ENCODE data around the gene SH3BP2. TPM values are rescaled to one million over a fixed set of nuclear protein-coding genes. Genes with fewer than 3 reads are reported as not detected.

SH3BP2 gene
- total and polyA plus RNA-seq, 10 of the 15 experiments (the other 5 are each of a cell fraction or from before 2014, with no cell fraction given): 1.1 to 61.8 (median 23.9) TPM

DNA sequence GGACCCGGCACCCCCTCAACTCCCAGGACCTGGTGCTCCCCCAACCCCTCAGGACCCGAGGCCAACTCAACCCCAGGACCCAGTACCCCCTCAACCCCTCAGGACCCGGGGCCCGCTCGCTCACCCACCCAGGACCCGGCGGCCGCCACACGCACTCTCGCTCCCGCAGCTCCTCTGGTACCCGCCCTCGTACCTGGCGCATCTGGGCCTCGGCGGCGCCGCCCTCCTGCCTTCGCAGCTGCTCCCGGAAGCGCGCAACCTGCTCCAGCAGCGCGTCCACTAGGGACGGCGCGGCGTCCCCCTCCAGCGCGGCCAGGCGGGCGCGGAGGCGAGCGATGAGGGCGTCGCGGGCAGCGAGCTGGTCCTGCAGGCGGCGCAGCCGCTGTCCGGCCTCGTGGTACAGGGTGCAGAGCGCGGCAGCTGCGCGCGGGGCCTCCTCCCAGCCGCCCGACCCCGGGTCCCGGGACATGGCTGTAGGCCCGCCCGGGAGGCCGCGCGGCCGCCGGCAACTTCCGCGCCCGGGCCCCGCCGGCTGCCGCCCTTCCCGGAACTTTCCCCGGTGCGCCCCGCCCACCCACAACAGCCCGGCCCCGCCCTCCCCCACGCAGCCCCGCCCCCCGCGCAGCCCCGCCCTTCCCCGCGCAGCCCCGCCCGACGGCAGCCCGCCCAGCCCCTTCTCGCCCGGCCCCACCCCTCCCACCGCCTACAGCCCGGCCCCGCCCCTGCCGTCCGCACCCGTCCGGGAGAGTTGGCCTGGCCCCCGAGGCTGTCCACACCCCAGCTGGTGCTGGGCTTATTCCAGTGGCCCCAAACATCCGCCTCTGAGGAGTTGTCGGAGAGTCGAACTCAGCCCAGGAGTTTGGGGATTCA is 36.8 kb upstream of the SH3BP2 start, which contains the start of gene TNIP2:
Gene TNIP2 (minus strand): TSS at position 516 of the 870 bp plus-strand sequence. CDS start 47 bp downstream, at position 469.
- Histone ChIP-seq H3K36me3 (ENCODE audit: control insufficient read depth in 2 of 2, insufficient read depth in 2 of 2, low read length in 1 of 2) (no peaks in the 10 kb centered on the region; a peak in 1 of 4 replicates), H3K9me3 (replicated peaks; ENCODE audit: control insufficient read depth, insufficient read depth, low read length) (no peaks in the 10 kb centered on the region), H2AFZ (ENCODE audit: control insufficient read depth, low read depth, low read length) (peak within 1 kb of the TSS; percentile 91), H3K27ac (ENCODE audit: control insufficient read depth, insufficient read depth) (peak within 1 kb of the TSS; percentile 72), H3K4me2 (ENCODE audit: control insufficient read depth, insufficient read depth) (peak within 1 kb of the TSS; percentile 83), H3K27me3 (replicated peaks in 1 of 2; ENCODE audit: control insufficient read depth in 2 of 2, insufficient read depth in 2 of 2, low read length in 1 of 2) (no peaks in the 10 kb centered on the region), H3K79me2 (ENCODE audit: control insufficient read depth, insufficient read depth, low read length) (peaks cover 32% of the 10 kb centered on the region), H3K4me3 (peak within 1 kb of the TSS; percentile 85), H3K4me1 (ENCODE audit: control insufficient read depth, insufficient read depth, low read length) (peaks cover 5% of the 10 kb centered on the region), H4K20me1 (ENCODE audit: control insufficient read depth, insufficient read depth) (peaks cover 6% of the 10 kb centered on the region; the same call in 1 of the 2 replicates), H3K9ac (ENCODE audit: control insufficient read depth, insufficient read depth, low read length) (peak within 1 kb of the TSS; percentile 77)
- no peak for FAIRE-seq
- BruUV-seq (replicated peaks): no TSS peak
- in situ Hi-C loops (cut with MboI): loop anchor here (25.0 kb wide), 1 partner anchor 181 kb away; no protein-coding TSS in a partner anchor
- ChIA-PET CTCF (interaction anchor here (0.8 to 1.9 kb wide), 7 partner anchors 9 to 198 kb away, joined by 3 to 5 read pairs (median 4); no protein-coding TSS in a partner anchor), POLR2A (interaction anchor here (1.0 to 2.5 kb wide), 5 partner anchors 10 to 66 kb away, joined by 3 to 18 read pairs (median 3); no protein-coding TSS in a partner anchor), RAD21 (ENCODE audit: unreplicated experiment) (interaction anchor here (0.6 to 2.5 kb wide), 5 partner anchors 9 to 198 kb away, joined by 3 to 12 read pairs (median 3); no protein-coding TSS in a partner anchor), SMC1A (ENCODE audit: uncharacterized antibody, unreplicated experiment) (interaction anchor here (0.7 to 2.0 kb wide), 5 partner anchors 9 to 234 kb away, joined by 3 to 8 read pairs (median 4); no protein-coding TSS in a partner anchor)
- 1% methylated on average over 63 of the region's 96 CpGs for WGBS (ENCODE audit: insufficient coverage, insufficient replicate concordance, low lambda C conversion rate, missing lambda C conversion rate)
- intact Hi-C loops (cut with micrococcal nuclease; ENCODE audit: unreplicated experiment): no loop called here
- peak; percentile 84 for ATAC-seq
- no peak for DNase-seq (ENCODE audit: low read depth, low spot score)
- TF ChIP-seq SP1 (IDR thresholded peaks at IDR 0.05; ENCODE audit: low read depth, low read length) (peak; percentile 9), ZSCAN29 (IDR thresholded peaks at IDR 0.05) (no peak), NR2F1 (conservative IDR thresholded peaks at IDR 0.05) (peak; percentile 73), IKZF1 (conservative IDR thresholded peaks at IDR 0.05) (peak; percentile 98), CTCF (IDR thresholded peaks at IDR 0.05 in 2 of 3, conservative IDR thresholded peaks at IDR 0.05 in 1 of 3; ENCODE audit: control insufficient read depth in 2 of 3, extremely low read depth in 1 of 3, insufficient read depth in 1 of 3, low read depth in 3 of 3, low read length in 3 of 3) (0 out of 6 replicates have a peak, but pooled peaks of 2 of the 3 experiments have one; percentile 7 to 8), EGR1 (IDR thresholded peaks at IDR 0.05; ENCODE audit: borderline replicate concordance in 1 of 2, low read depth in 2 of 2, low read length in 2 of 2) (peak in 1 of 2 experiments; percentile 26; a peak in 1 of 3 replicates), POLR2AphosphoS2 (IDR thresholded peaks at IDR 0.05; ENCODE audit: low read depth, low read length) (no peak), DPF2 (IDR thresholded peaks at IDR 0.05) (peak; percentile 85; the same call in 1 of the 2 replicates), CEBPZ (IDR thresholded peaks at IDR 0.05; ENCODE audit: low read depth, low read length) (no peak), POLR2A (IDR thresholded peaks at IDR 0.05; ENCODE audit: low read depth, low read length) (peak; percentile 86)
- TF ChIP-seq, protein P1, sequence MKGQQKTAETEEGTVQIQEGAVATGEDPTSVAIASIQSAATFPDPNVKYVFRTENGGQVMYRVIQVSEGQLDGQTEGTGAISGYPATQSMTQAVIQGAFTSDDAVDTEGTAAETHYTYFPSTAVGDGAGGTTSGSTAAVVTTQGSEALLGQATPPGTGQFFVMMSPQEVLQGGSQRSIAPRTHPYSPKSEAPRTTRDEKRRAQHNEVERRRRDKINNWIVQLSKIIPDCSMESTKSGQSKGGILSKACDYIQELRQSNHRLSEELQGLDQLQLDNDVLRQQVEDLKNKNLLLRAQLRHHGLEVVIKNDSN (IDR thresholded peaks at IDR 0.05; ENCODE audit: borderline replicate concordance, extremely low read length, insufficient read depth, low read depth, low read length): no peak
- TF ChIP-seq, protein P2, sequence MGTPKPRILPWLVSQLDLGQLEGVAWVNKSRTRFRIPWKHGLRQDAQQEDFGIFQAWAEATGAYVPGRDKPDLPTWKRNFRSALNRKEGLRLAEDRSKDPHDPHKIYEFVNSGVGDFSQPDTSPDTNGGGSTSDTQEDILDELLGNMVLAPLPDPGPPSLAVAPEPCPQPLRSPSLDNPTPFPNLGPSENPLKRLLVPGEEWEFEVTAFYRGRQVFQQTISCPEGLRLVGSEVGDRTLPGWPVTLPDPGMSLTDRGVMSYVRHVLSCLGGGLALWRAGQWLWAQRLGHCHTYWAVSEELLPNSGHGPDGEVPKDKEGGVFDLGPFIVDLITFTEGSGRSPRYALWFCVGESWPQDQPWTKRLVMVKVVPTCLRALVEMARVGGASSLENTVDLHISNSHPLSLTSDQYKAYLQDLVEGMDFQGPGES (IDR thresholded peaks at IDR 0.05): no peak
